HG02759 (cell line): ENCODE results near the gene NTM.

Experiments used
- ATAC-seq: cut with Tn5 transposase; IDR thresholded peaks from one replicate; pipeline ENCODE4 v1.9.1; 2021; ENCODE audit warnings: mild to moderate bottlenecking, moderate library complexity; ENCODE audit not compliant: unreplicated experiment

NTM gene

DNA sequence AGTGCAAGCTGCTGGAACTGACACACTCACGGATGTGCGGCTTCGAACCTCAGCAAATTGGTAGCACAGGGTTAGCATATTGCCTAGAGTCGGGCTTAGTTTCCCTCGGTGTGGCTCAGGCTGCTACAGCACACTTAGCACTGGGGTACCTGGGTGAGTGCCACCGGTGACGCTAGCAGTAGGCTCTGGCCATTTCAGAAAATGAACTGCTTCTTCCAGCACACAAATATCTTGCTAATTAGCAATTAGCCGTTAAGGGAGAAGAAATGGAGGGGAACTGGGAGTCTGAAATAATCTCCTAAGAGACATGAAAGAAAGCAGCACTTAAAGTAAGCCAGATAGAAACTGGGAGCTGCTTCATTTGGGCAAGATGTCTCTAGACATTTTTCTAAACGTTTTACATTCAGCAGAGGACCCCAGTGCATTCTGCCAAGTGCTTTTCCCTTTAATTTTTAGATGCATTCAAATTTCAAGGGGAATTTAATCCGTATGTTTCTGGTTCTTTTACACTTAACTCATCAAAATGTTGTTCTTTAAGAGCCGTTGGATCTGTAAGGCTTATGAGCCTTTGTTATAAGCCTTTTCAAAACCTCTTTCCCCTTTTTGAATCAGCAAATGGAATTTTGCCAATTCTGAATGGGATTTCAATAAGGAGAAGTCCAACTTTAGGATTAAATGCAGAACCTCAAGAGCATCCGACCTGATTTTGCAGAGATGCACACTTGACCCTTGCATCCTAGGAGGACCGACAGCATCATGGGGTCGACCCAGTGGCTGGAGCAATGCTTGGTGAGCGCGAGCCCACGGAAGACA lies 708.1 kb downstream of the NTM start:
- ATAC-seq, result no peak

DNA sequence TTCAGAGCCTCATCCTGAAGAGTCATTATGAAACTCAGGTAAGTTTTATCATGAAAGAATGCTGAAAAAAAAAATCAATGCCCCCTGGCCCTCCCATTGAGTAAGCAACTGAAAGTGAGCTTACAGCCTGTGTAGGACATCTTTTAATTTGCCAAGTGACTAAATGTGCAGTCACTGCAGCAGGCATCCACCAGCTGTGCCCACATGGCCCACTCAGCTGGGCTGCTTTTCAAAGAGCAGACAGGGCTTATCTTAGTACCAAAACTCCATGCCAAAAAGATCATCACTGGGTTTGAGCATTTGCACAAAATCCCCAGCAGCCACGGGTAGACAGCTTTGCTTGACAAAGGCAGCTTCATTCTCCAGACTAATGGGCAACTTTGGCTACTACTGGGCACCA lies 709.7 kb downstream of the NTM start:
- ATAC-seq, result no peak

DNA sequence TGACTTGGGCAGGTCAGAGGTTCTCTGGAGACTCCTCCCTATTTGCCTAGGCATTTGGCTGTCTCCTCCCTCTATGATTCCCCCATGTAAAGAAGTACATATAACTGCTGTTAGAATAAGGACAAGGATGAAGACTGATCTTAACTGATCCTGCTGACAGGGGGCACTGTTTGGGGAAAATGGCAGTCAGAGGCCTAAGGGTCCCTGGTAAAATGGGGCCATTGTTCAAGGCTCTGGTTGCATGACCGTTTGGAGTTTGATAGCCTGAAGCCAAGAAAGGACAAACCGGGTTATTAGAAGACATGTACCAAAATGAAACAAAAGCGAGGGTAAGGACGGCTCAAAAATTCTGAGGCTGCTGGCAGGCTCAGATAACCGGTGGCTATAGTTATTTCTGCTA lies 712.2 kb downstream of the NTM start:
- ATAC-seq, result no peak

DNA sequence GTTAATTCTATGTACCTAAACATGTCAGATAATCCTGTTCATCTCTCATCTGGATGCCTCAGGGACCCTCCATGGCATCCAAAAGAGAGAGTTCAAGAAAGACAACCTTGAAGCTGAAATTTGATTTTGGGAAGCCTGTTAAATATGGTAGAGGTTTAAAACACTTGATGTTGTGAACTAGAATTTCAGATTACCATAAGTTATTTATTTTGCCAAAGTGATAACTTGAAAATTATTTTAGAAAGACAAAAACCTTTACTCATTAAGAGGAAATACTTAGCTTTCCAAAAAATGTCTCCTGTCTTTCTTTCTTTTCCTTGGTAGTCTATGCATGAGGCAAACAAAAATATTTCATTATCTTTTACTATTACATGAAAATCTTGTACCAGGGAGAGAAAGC lies 714.0 kb downstream of the NTM start:
- ATAC-seq, result no peak

DNA sequence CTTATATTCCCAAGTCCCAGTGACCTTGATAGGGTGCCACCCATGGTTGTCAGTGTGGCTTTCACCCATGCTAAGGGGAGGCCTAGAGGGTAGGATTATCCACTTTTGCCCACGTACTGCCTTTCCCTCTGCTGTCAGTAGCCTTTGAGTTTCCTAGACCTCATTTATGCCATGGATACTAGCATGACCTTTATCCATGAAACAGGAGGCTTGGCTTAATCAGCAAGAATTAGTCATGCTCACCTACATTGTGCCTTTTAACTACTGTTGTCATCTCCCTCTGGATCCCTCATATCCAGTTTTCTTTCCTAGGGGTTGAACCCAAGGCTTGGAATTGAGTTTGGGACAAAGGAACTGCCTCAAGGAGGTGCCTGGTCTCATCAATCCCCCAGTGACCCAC lies 716.7 kb downstream of the NTM start:
- ATAC-seq, result no peak

DNA sequence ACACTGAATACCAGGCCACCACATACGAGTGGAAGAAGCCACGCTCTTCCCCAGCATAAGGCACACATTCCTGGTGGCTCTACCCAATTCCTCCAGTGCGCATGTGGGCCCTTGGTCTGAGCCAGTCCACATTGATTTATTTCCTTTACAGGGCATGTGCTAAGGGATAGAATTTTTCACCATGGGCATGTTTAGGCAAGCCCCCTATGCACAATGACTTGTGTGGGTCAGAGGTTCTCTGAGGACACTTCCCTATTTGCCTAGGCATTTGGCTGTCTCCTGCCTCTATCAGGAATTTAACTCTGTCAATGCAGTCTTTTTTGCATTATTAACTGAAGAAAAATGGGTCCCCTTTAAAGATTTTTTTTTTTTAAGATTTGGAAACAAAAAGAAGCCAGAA lies 718.1 kb downstream of the NTM start:
- no peak for ATAC-seq

DNA sequence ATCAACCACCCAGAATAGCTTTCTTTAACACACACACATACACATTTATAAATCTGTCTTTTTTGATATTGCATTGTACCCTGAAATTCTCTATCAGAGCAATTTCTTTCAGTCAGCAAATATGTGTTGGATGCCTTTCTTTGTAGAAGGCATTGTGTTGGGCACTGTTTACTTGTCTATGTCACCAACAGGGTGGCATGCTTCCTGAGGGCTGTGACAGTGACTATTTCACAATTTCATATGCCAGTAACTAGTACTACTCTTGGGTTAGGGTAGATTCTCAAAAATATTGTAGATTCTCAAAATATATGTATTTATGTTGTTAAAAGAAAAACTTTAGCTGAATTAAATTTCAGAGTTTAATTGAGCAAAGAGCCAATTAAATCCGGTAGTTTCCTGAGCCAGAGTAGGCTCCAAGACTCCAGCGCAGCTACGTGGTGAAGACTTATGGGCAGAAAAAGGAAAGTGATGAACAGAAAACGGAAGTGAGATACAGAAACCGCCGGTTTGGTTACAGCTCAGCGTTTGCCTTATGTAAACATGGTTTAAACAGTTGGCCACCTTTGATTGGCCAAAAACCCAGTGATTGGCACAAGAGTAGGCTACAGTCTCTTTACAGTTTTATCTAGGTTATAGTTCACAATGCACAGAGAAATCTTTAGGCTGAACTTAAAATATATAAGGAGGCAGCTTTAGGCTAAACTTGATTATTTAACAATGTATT lies 723.3 kb downstream of the NTM start:
- no peak for ATAC-seq

DNA sequence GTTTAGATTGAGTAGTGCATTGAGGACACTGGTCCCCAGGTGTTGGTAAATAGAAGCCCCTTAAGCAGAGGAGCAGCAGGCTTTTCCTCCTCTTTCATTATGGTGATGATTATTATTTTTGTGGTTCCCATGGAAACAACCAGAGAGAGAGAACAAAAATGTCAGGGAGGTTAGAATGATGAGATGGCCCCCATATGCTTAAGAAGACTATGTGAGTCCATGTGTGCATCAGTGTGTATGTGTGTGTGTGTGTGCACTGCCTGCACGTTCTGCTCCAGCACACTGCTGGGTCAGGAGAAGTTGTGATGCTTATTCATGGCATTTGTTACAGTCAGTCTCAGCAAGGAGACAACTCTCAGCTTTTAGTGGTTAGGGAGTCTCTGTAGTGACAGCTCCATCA lies 724.2 kb downstream of the NTM start:
- ATAC-seq, result no peak

DNA sequence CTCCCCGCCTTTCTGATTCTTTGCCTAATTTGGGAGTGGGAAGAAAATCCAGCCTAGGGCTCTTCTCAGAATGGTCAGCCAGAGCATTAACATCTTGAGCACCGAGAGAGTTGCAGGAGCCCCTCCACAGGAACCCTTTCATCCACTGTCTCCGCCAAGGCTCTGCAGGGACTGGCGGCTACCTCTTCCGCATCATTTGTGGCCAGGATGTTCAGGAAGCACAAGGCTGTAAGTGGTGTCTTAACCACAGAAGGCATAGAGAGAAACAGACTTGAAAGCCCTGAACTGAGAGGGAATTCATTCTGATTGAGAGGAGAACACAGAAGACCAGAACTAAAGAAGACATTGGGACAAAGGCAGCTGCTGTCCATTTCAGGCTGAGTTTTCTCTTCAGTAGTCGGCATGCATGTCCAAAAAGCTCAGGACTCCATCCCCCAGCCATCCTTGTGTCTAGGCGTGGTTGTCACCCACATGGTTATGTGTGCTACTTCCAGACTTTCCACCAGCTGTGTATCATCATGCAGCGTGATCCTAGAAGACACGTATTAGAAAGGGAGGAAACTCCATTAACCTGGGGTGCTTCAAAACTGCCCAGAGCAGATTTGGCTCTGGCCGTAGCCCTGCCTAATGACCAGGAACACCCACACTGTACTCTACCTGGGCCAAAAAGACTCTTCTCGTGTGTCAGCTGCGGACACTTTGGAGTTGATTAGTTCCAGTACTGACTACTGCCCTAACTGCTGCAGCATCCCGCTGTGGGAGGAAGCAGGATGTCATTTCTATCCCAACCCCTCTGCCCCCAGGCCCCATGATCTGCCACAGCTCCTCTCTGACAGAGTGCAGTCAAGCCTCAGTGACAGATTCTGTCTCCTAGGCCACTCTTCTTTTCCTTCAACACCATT lies 725.1 kb downstream of the NTM start:
- ATAC-seq, result no peak

DNA sequence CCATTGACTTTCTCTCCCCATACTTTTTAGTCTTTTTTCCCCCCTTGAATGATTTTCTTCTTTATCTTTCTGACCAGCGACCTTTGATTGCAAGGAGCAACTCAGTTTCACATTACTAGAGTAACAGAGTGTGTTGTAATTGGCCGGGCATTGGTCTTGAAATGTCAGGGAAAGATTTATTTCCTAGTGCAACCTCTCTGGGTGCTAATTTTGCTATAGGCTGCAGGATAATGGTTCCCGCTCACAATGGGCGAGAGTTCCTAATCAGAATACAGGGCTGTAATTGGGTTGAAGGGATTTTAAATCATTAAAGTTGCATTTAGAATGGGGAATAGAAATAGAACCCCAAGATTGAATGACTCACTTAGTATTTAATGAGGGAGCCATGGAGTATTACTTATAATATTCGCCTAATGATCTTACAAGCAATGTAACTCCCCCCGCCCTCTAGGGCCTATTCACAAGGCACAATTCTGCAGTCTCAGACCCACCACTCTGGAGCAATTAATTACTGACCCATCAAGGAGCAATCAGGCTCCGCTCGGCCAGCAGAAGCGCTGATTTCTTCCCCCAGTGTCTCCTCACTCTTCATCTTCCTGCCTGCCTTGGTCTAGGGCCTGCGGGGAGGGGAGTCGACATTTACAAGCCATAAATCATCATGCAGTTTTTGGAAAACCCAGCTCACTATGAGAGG lies 725.9 kb downstream of the NTM start:
- no peak for ATAC-seq

DNA sequence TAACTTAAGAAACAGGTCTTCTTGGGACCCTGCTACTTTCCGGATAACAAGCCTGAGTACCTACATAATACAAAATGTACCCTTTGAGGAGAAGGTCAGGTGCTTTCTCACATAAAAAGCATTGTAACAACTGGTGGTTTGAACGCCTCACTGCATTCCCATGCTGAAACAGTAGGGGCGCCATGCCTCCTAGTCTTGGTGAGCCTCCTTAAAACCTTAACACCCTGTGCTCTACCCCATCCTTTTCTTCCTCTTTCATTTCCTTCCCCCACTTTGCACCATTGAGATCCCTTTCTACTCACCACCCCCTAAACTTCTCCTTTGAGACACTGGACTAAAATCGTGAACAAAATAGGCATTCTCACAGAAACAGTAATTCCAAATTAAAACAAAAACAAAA lies 729.3 kb downstream of the NTM start:
- ATAC-seq, result no peak

DNA sequence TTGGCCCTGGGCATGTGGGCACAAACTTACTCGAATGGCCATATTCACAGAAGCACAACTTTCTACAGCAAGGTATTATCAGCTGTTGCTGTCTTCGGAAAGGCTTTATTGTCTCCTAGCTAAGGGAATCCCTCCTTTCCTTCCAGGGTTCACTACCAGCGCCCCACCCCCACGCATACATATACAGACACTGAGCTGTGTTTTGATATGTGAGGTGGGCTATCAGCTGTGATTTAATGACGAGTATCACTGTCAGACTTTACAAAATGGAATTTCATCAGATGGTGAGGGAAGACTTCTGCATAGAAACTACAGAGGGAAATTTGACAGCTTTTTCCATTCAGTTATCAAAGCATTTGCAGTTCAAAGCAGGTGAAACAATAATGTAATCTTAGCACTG lies 730.2 kb downstream of the NTM start:
- no peak for ATAC-seq

DNA sequence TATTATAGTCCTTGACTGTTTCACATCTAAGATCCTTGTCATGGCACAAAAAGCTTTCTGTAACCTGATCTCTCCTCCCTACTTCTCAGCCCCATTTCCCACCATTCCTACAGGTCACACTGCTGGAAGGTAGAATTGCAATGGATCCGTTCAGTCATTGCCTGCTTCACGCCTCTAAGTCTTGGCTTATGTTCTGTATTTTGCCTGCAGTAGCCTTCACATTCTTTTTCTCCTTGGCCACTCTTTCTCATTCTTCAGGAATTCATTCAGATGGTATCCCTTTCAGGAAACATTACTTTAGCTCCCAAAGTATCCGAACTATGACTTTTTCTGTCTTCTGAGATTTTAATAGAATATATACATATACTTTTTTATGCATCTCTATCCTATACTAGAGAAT lies 731.5 kb downstream of the NTM start:
- no peak for ATAC-seq

DNA sequence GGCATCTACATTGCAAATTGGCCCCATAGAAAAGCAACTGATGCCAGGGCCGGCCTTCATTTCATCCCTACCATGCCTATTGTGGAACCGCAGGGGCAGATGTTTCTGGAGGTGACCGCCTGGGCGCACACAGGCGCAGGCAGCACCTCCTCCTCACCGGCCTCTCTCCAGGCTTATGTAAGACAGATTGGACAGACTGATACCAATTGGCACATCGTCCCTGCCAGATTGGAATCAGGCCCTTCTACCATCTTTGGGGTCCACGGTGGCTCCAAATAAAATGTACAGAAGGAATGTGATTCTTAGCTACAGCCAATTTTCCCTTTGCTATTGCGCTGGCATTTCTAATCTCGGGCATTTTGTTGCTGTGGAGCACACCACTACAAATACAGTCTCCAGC lies 732.6 kb downstream of the NTM start:
- no peak for ATAC-seq

DNA sequence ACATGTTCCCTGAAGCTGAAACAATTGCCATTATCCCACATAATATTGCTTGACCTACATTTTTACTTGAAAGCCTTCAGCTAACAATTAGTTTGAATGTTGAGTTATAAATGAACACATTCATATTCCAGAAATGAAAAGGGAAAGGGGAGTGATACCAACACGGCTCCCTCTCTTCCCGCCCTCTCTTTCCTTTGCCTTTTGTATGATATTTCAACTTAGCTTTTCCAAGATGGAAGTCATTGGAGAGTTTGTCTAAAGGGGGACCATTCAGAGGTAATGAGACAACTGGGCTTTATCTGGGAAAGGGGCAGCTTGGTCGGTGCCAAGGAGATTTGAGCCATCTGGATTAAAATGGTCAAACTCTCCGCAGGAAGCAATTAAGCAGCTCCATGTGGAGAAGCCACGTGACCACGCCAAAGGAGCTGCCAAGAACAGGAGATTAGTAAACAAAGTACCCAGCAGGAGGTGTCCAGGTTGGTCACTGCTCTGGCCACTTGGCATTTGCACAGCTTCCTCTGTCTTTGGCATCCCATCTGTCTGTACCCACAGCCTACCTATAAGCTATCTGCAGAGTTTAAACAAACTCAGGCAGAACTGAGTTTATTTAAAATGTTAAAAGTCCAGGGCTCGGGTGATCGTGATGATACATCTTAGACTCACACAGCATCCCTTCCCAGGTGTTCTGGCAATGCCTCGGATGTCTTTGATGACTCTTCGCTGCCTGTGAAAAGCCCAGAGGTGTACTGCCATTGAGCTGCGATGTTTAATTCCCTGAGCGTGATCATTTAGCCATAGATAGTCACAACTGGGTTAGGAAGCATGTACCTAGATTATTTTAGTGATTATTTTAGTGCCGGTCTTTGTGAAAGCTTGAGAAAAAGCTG lies 735.9 kb downstream of the NTM start:
- ATAC-seq, result no peak

DNA sequence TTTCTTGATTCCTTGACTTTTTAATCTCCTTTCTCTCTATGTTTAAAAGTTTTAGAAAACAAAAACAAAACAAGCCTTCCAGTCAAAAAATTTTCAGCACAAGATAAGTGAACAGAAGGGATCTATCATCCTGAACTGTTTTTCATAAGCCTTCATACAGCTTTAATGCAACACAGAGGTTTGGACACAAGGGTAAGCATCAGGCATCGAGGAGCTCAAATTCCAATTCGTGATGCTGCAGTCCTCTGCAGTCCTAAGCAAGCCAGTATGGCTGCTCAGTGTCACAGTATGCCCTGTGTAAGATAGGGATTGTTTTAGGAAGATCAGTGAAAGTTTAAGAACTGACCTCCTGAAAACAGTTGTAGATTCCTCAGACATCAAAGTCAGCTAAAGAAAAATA lies 740.9 kb downstream of the NTM start:
- no peak for ATAC-seq

DNA sequence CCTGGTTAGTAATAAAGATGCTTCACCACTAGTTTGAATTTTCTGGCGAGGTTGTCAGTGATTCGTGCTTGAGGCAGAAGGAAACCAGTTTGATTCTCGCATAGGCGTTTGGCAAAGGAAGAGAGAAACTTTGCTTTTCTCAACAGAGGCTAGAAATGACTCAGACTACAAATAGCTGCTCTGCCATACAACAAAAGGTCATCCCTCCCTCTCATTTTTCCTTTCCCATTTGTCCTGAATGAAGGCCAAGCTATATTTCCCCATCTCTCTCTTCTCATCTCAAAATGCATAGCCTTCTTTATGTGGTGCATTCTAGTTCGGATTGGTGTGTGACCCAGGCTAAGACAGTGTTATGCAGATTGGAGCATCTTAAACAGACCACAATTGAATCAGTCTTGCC lies 741.4 kb downstream of the NTM start:
- ATAC-seq, result no peak

DNA sequence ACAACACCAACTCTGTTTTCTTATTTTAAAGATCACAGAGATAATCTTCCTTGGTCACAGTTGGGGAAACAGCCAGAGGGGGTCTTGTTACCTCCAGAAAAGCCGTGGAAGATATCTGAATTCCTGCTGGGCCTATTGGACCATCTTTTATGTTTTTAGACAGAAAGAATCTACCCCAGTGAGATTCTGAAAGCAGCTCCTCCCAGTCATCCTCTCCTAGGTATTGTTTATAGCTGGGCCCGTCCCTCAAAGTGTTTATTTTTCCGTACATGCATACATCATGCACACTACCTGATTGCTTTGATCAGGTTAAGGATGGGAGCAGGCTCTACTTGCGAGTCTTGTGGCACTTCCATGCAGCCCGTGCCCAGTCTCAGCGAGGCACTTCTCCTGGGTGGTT lies 742.4 kb downstream of the NTM start:
- ATAC-seq, result no peak

DNA sequence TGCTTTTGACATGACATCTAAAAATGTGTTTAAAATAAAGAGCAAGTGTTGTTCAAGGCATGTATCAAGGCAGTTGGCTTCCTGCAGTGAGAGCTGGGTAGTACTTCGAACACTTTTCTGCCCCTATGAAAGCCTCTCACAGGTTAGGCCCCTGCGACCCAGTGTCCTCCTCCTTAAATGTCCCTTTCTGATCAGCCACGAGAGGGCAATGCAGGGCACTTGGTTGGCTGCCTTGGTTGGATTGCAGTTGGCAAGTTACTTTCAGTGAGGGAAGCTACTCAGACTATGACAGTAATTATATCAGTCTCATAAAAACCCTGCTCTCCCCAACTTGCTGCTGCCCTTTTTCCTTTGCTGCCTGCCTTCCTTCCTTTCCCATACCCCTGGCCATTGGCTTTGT lies 743.8 kb downstream of the NTM start:
- no peak for ATAC-seq

DNA sequence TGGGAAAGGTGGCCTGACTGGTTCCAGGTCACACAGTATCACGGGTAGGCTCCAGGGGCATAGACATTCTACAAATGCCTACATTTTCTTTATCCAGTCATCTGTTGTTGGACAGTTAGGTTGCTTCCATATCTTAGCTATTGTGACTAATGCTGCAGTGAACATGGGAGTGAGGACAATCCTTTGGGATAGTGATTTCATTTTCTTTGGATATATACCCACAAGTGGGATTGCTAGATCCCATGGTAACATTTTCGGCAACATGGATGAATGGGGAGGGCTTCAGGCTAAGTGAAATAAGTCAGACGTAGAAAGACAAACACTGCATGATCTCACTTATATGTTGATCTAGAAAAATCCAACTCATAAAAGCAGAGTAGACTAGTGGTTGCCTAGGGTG lies 744.3 kb downstream of the NTM start:
- ATAC-seq, result no peak
